ENCODE data around the gene CTIF.

CTIF gene

DNA sequence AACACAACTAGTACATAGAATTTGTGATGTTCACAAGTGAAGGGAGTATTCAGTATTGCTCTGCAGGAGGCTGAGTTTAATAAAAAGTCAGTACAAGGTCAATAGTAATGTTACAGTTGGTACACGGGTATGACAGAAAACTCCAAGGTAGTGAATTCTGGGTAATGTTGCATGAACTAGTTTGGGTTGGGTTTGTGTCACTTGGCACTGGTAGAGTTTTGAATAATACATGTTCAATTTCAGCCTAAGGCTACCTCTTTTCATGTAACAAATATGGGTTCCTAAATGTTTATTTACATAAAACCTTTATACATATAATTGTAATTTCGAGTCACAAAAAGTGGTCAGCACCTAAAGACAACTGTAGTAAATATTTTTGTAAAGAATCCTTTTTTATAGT lies 19.4 kb downstream of the CTIF start:
- no peak overlapping the region for H3K4me3 ChIP-seq (ENCODE audit: low read depth, low read length)
- TF ChIP-seq, protein P1, sequence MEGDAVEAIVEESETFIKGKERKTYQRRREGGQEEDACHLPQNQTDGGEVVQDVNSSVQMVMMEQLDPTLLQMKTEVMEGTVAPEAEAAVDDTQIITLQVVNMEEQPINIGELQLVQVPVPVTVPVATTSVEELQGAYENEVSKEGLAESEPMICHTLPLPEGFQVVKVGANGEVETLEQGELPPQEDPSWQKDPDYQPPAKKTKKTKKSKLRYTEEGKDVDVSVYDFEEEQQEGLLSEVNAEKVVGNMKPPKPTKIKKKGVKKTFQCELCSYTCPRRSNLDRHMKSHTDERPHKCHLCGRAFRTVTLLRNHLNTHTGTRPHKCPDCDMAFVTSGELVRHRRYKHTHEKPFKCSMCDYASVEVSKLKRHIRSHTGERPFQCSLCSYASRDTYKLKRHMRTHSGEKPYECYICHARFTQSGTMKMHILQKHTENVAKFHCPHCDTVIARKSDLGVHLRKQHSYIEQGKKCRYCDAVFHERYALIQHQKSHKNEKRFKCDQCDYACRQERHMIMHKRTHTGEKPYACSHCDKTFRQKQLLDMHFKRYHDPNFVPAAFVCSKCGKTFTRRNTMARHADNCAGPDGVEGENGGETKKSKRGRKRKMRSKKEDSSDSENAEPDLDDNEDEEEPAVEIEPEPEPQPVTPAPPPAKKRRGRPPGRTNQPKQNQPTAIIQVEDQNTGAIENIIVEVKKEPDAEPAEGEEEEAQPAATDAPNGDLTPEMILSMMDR (IDR thresholded peaks at IDR 0.05; ENCODE audit: control insufficient read depth, extremely low read depth, insufficient read depth) = no peak
- no peak for DNase-seq (ENCODE audit: low read depth)

DNA sequence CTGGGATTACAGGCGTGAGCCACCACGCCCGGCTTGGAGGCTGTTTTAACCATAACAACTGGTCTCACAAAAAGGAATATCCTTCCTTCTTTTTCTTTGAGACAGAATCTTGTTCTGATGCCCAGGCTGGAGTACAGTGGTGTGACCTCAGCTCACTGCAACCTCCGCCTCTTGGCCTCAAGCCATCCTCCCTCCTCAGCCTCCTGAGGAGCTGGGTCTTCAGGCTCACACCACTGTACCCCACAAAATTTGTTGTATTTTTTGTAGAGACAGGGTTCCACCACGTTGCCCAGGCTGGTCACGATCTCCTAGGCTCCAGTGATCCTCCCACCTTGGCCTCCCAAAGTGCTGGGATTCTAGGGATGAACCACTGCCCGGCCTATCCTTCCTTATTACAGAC lies 21.7 kb downstream of the CTIF start:
- TF ChIP-seq, protein P1 (IDR thresholded peaks at IDR 0.05; ENCODE audit: control insufficient read depth, extremely low read depth, insufficient read depth) = no peak
- no peak for DNase-seq (ENCODE audit: low read depth)
- H3K4me3 ChIP-seq (ENCODE audit: low read depth, low read length) = no peak overlapping the region

DNA sequence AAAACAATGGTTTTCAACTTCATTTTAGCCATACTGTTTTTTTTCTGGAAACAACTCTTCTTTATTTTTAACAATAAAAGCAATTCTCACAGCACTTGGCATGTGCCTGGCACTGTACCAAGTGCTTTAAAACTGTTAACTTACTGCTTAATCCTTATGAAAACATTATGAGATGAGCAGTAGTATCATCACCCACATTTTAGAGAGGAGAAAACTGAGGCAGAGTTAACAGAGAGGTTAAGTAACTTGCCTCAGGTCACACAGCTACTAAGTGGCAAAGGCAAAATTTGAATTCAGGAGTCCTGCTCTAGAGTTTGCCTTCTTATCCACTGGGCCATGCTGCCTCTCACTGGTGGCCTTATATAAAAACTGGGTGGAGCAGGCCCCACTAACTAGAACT lies 23.2 kb downstream of the CTIF start:
- no peak overlapping the region for H3K4me3 ChIP-seq (ENCODE audit: low read depth, low read length)
- DNase-seq (ENCODE audit: low read depth) = no peak
- TF ChIP-seq, protein P1 (IDR thresholded peaks at IDR 0.05; ENCODE audit: control insufficient read depth, extremely low read depth, insufficient read depth) = no peak

DNA sequence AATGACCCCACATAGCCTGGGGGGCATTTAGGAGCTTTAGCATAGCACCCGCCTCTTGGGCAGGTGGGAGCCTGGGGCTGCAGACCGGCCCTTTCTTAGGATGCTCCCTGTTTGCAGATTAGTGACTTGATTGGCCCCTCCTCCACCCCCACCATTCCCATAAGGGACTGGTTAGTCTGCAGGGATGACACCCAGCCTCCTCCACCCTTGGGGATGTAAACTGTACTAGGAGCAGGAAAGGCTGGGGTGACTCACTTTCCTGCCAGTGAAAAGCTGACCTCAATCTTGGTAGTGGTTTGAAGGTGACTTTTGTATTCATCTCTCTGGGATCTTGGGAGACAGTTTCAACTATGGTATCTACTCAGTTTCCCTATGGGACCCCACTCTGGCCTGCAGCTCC lies 24.2 kb downstream of the CTIF start:
- DNase-seq (ENCODE audit: low read depth) = no peak
- TF ChIP-seq, protein P1 (IDR thresholded peaks at IDR 0.05; ENCODE audit: control insufficient read depth, extremely low read depth, insufficient read depth) = no peak
- H3K4me3 ChIP-seq (ENCODE audit: low read depth, low read length) = no peak overlapping the region

DNA sequence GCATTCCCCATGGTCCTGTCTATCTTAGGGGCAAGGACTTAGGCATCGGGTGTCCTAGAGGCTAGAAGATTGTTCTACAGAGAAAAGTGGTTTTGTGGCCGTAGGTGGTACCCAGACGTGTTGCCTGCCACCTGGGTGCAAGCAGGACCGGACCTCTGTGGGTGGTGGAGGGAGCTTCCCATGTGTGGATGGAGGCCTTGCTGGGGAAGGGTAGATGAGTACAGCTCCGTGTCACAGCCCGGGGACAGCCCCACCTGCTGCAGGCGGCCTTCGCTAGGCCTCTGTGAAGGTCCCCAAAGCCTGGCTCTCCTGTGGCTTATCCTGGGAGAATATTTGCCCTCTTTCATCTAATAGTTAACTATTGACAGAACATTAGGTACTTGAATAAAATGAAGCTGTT lies 25.3 kb downstream of the CTIF start:
- DNase-seq (ENCODE audit: low read depth) = no peak
- no peak overlapping the region for H3K4me3 ChIP-seq (ENCODE audit: low read depth, low read length)
- TF ChIP-seq, protein P1 (IDR thresholded peaks at IDR 0.05; ENCODE audit: control insufficient read depth, extremely low read depth, insufficient read depth) = no peak

DNA sequence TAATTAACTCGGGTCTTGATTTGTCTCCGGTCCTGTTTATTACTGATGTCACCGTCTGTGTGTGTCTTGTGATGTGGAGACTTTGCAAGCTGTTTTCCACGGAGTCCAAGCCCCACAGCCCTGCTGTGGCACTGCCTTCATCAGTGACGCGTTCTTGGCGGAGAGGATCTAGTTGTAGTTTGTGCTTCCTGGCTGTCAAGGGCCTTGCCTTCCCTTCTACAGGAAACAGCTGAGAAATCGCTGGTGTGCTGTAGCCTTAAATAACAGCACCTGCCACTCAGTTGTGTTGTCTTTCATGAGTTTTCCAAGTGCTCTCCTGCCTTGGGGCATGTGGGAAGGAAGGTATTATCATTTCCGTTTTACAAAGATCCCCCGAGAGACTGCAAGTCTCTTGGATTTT lies 26.3 kb downstream of the CTIF start:
- no peak for DNase-seq (ENCODE audit: low read depth)
- TF ChIP-seq, protein P1 (IDR thresholded peaks at IDR 0.05; ENCODE audit: control insufficient read depth, extremely low read depth, insufficient read depth) = no peak
- H3K4me3 ChIP-seq (ENCODE audit: low read depth, low read length) = no peak overlapping the region

DNA sequence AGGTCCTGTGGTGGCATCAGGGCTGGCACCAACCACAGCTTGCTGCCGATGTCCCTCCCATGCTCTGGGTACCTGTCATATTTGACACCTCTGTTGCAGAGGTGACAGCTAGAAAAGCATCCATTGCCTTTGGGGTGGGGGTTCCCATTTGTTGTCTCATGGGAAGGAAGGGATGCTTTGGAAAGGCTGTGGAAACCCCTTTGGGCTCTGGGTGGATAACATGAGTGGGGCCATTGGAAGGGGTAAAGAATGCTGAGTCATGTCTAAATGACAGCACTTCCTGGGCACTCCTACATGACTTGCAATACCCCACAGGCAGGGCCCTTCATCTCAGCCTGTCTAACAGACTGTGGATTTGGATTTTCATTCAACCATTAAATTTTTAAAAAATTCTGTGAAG lies 27.8 kb downstream of the CTIF start:
- TF ChIP-seq, protein P1 (IDR thresholded peaks at IDR 0.05; ENCODE audit: control insufficient read depth, extremely low read depth, insufficient read depth) = no peak
- no peak for DNase-seq (ENCODE audit: low read depth)
- H3K4me3 ChIP-seq (ENCODE audit: low read depth, low read length) = no peak overlapping the region
